HG02588 (cell line): ENCODE results near the gene KIRREL3.

Source experiments
- ATAC-seq: cut with Tn5 transposase; IDR thresholded peaks from one replicate; pipeline ENCODE4 v1.9.1; 2021; ENCODE audit warnings: mild to moderate bottlenecking, moderate library complexity; ENCODE audit not compliant: unreplicated experiment

KIRREL3 gene

GRCh38 chr11:127000291-127000968 is at the start of gene KIRREL3:
KIRREL3 (minus strand) TSS chr11:127000770.
- ATAC-seq = no peak

GRCh38 chr11:127050186-127050585 is 49.6 kb upstream of the KIRREL3 start:
- ATAC-seq = no peak

GRCh38 chr11:127049486-127049885 is 48.9 kb upstream of the KIRREL3 start:
- ATAC-seq = no peak

GRCh38 chr11:127044535-127044934 is 44.0 kb upstream of the KIRREL3 start:
- no peak for ATAC-seq

- no peak for ATAC-seq
These were observed 41.9 kb upstream of the KIRREL3 start for GRCh38 chr11:127042445-127042844.

DNA sequence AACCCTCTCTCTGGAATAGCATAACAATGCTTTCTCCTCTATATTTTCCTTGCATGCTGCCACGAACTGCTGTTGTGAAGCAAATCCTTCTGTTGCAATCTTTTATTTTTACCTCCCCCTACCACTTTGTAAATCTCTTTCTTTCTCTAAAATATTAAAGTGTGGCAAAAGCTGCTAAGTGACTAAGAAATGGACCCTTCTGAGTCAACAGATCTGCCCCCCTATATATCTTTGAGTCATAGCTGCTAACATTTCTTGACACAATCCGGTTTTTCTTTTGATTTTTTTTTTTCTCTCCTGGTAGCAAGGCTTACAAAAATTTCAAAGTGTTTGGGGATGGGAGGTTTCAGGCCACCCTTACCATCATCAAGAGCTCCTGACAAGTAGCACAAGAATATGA is 39.0 kb upstream of the KIRREL3 start:
- ATAC-seq = no peak

DNA sequence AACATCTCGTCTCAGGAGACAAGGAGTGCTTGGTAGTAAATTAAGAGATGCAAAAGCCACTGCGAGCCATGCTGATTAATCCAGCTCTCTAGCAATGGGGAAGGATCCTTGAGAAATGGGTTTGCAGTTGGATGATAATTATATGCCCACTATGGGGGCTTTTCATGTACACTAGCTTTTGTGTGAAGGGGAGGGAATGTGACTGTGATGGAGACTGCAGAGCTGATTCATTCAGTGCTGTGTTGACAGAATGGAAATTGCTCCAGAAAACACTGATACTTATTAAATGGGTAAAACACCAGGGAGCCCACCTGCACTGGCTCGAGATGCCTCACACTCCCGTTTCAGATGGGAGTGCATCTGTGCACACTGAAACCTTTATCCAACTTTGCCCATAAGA is 37.0 kb upstream of the KIRREL3 start:
- ATAC-seq = no peak

GRCh38 chr11:127037001-127037400 is 36.4 kb upstream of the KIRREL3 start:
- ATAC-seq = no peak

GRCh38 chr11:127035824-127036223 is 35.3 kb upstream of the KIRREL3 start:
- no peak for ATAC-seq

- ATAC-seq = no peak
These were observed 34.4 kb upstream of the KIRREL3 start for GRCh38 chr11:127034973-127035372.

DNA sequence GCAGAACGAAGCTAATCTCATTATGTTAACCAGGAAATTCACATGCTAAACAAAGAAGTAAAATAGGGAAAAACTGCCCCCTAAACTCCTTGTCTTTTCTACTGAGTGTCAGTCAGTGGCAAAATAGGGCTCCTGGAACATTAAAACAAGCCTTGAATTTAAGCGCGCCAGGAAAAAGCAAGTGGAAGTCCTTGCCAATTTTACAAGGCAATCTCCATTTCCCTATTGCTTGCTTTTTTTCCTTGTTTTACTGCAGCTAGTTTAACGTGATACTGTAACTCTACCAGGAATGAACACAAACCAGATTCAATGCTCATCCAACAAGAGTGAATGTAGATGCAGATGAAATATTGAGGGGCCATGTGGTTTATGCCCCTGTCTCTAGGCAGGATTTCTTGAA is 28.1 kb upstream of the KIRREL3 start:
- ATAC-seq = no peak

GRCh38 chr11:127027789-127028188 is 27.2 kb upstream of the KIRREL3 start:
- no peak for ATAC-seq

GRCh38 chr11:127027000-127027399 is 26.4 kb upstream of the KIRREL3 start:
- ATAC-seq = no peak

DNA sequence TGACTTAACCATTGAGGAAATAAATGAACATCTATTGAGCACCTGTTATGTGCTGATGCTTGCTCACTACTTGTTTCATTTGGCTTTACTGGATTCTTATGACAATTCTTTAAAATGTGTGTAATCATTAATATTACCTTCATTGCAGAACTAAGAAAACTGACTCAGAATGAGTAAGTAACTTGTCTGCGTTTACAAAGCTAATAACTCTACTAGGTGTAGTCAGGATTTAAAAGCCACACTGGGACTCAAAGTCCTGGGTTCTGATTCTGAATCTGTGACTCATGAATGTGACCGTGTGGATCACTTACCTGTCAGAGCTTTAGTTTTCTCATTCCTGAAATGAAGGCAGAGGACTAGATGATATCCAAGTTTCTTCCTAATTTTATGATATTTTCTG is 23.4 kb upstream of the KIRREL3 start:
- ATAC-seq = no peak

DNA sequence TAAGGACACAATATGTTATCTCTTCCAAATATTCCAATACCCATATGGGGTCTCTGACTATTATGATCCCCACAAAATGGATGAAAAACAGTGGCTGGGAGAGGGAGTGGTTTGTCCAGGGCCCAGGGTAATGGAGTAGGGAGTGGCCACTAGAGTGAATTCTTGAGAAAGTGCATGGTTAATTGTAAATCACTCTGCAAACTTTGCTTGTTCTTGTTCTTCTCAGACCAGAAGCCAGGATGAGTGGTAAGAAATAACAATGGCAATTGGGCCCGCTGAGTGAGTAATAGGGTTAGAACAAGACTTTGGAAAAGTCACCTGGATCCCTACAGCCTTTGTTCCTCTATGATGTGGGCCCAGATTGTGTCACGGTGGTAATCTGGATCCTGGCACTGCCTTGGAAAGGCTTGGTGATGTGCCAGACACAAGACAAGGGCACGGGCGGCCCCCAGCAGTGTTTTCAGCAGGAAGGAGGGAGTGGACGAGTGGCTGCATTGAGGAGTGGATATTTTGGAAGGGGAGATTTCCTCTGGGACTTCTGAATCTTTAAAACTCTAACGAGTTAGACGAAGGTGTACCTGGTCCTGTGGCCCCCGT is 18.2 kb upstream of the KIRREL3 start:
- ATAC-seq = no peak

- no peak for ATAC-seq
These were observed 16.9 kb upstream of the KIRREL3 start for GRCh38 chr11:127017482-127017881.

DNA sequence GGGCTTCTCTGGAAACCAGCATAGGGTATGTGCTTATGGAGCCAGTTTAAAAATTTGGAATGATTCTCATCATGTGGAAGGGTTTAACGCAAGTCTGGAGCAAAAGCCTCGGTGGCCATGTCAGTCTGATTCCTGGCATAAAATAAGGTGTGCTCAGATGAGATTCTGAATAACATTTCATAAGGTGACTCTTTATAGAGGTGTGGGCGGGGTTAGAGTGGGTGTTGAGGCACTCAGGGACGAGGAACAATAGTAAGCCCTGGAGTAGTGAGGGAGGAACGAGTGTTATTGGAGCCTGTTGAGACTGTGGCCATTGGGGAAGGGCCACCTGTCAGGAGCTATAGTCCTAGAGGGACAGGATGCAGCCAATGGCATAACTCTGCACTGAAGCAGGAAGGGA is 13.0 kb upstream of the KIRREL3 start:
- ATAC-seq = no peak

GRCh38 chr11:127006311-127006710 is 5.7 kb upstream of the KIRREL3 start:
- no peak for ATAC-seq

DNA sequence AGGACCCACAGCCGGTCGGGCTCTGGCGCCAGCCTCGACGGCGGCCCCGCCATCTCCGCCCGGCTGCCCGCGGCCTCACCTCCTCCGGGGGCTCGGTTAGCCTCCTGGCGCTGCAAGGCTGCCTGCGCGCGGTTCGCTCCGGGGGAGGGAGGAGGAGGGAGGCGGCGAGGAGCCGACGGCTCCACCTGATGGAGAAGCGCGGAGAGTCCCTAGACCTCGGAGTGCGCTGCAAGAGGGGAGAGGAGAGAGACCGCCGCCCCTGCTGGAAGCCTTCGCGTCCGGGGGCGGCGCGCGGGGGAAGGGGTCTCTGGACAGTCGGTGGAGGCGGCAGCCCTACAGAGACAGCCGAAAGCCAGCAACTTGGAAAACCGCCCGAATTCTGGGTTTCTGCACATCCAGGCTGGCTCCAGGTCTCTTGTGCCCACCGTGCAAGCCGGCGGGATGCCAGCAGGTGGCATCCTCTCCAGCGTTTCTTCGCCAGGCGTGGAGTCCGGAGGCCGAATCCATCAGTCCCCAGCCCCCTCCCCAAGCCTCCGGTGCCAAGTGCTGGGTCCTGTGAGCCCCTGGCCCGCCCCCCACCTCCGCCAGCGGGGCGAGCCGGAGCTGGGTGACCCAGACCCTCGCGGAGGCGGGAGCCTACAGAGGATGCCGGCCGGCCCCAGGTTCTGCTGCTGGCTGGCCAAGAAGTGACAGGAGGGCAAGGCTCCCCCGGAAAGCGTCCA is 2.9 kb upstream of the KIRREL3 start:
- ATAC-seq = no peak

DNA sequence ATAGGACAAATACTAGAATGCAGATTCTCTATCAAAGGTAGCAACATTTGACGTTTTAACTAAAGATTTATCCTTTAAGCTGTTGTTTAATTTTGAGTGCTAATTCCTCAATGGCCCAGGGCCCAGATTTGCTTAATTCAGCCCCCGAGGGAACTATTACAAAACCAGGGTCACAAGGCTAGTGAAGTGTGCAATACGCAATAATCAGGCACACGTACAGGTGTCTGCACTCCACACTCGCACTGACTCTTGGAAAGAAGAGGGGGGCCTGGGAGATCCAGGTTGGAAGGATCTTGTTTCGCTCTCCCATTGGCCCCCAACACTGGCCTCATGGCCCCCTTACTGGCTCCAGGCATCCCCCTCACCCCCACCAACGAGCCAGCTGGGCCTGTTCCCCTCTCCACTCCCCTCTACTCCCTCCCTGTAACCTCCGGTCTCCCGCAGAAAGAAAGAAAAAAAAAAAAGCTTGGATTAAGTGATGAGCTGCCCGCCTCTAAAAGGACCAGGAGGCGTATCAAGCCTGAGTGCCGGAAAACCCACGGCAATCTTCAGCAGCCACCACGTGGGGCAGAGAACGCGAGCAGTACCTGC is 2.2 kb upstream of the KIRREL3 start:
- ATAC-seq = no peak

DNA sequence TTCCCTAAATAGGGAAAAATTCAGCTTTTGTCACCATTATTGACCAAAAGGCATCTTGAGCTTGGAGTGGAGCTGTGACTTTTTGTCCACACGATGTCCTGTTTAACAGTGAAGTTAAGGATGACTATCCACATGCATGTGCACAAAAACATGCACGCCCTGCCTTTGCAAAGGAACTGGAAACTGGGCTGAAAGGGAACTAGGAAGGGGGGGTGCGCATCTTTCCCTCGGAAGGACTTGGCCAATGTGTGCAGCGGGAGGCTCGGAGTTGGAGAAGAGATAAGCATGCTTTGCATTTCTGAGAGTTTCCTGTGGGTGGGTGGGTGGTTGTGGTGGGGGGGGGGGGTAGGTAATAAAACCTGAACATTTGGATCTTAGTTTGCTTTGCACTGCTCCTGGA is 411 bp upstream of the KIRREL3 start:
- no peak for ATAC-seq

DNA sequence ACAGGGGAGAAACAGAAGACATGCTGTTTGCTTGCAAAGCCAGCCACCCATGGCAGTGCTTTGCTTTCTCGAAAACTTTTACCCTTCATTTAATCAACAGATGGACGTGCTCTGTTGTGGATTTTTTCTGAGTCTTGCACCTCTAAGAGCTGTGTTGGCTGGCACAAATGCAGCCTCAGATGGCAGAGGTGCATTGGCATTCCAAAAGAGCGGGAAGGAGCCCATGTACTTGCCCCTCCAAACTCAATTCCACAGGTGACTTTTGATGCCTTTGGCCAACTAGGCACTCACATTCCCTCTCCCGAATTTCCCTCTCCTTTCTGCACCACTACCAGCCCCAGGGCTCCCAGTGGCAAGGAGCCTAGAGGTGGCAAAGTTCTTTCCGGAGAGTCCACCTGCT is 1.2 kb downstream of the KIRREL3 start:
- no peak for ATAC-seq
